ENCODE results near the gene CHST2. TPM values are rescaled to one million over a fixed set of nuclear protein-coding genes. Genes with fewer than 3 reads are reported as not detected.

The CHST2 gene
- total and polyA plus RNA-seq, 5 donors, result 1.5 to 3.3 (median 2.2) TPM

- Histone ChIP-seq H3K4me3 (ENCODE audit: low read length) (no peak overlapping the region), H3K27ac (ENCODE audit: low read length) (no peak overlapping the region), H3K9me3 (ENCODE audit: control insufficient read depth, low read length) (no peaks in the 10 kb centered on the region), H3K27me3 (ENCODE audit: control insufficient read depth, insufficient read depth) (no peaks in the 10 kb centered on the region), H3K4me1 (ENCODE audit: control insufficient read depth, insufficient read depth, low read length) (no peaks in the 10 kb centered on the region)
- DNase-seq (no peak), ATAC-seq (no peak)
- intact Hi-C loops (cut with DNase I), result no loop called here
- 77% methylated on average over 6 of the region's 6 CpGs for WGBS
These were observed 50.5 kb downstream of the CHST2 start for GRCh38 chr3:143170074-143170473.

GRCh38 chr3:143170676-143171075 is 51.1 kb downstream of the CHST2 start:
- ATAC-seq (no peak), DNase-seq (no peak)
- no peaks in the 10 kb centered on the region for H3K4me1 ChIP-seq (ENCODE audit: control insufficient read depth, insufficient read depth, low read length)
- H3K27ac ChIP-seq (ENCODE audit: low read length), result peak overlapping the region; percentile 43
- no peaks in the 10 kb centered on the region for H3K27me3 ChIP-seq (ENCODE audit: control insufficient read depth, insufficient read depth)
- no peaks in the 10 kb centered on the region for H3K9me3 ChIP-seq (ENCODE audit: control insufficient read depth, low read length)
- WGBS, result 0% methylated on average over 1 of the region's 1 CpG
- no peak overlapping the region for H3K4me3 ChIP-seq (ENCODE audit: low read length)
- intact Hi-C loops (cut with DNase I), result no loop called here

GRCh38 chr3:143171141-143171980 is 51.8 kb downstream of the CHST2 start:
- Histone ChIP-seq H3K27ac (ENCODE audit: low read length) (no peak overlapping the region), H3K4me3 (ENCODE audit: low read length) (no peak overlapping the region), H3K4me1 (ENCODE audit: control insufficient read depth, insufficient read depth, low read length) (no peaks in the 10 kb centered on the region), H3K27me3 (ENCODE audit: control insufficient read depth, insufficient read depth) (no peaks in the 10 kb centered on the region), H3K9me3 (ENCODE audit: control insufficient read depth, low read length) (no peaks in the 10 kb centered on the region)
- ATAC-seq (peak in 1 of 2 donors; percentile 57), DNase-seq (no peak)
- WGBS, result 37% methylated on average over 3 of the region's 3 CpGs
- intact Hi-C loops (cut with DNase I), result no loop called here

- no peak overlapping the region for H3K27ac ChIP-seq (ENCODE audit: low read length)
- ATAC-seq (no peak), DNase-seq (no peak)
- intact Hi-C loops (cut with DNase I), result no loop called here
- H3K4me1 ChIP-seq (ENCODE audit: control insufficient read depth, insufficient read depth, low read length), result no peaks in the 10 kb centered on the region
- no peaks in the 10 kb centered on the region for H3K9me3 ChIP-seq (ENCODE audit: control insufficient read depth, low read length)
- no peaks in the 10 kb centered on the region for H3K27me3 ChIP-seq (ENCODE audit: control insufficient read depth, insufficient read depth)
- H3K4me3 ChIP-seq (ENCODE audit: low read length), result no peak overlapping the region
- 71% methylated on average over 5 of the region's 5 CpGs for whole genome bisulfite sequencing
These were observed 52.7 kb downstream of the CHST2 start for GRCh38 chr3:143172062-143172794.

- H3K27ac ChIP-seq (ENCODE audit: low read length), result no peak overlapping the region
These were observed 53.2 kb downstream of the CHST2 start for GRCh38 chr3:143172795-143173145.

GRCh38 chr3:143173242-143173641 is 53.7 kb downstream of the CHST2 start:
- no peaks in the 10 kb centered on the region for H3K27me3 ChIP-seq (ENCODE audit: control insufficient read depth, insufficient read depth)
- no peak for DNase-seq
- no peaks in the 10 kb centered on the region for H3K9me3 ChIP-seq (ENCODE audit: control insufficient read depth, low read length)
- ATAC-seq, result no peak
- 61% methylated on average over 1 of the region's 1 CpG for WGBS
- intact Hi-C loops (cut with DNase I), result no loop called here
- no peak overlapping the region for H3K4me3 ChIP-seq (ENCODE audit: low read length)
- H3K27ac ChIP-seq (ENCODE audit: low read length), result no peak overlapping the region
- no peaks in the 10 kb centered on the region for H3K4me1 ChIP-seq (ENCODE audit: control insufficient read depth, insufficient read depth, low read length)

More at GRCh38 chr3:143172795-143173145, 53.2 kb downstream of the CHST2 start:
- intact Hi-C loops (cut with DNase I), result no loop called here
- ATAC-seq (no peak), DNase-seq (no peak)
- Histone ChIP-seq H3K4me3 (ENCODE audit: low read length) (no peak overlapping the region), H3K4me1 (ENCODE audit: control insufficient read depth, insufficient read depth, low read length) (no peaks in the 10 kb centered on the region), H3K9me3 (ENCODE audit: control insufficient read depth, low read length) (no peaks in the 10 kb centered on the region), H3K27me3 (ENCODE audit: control insufficient read depth, insufficient read depth) (no peaks in the 10 kb centered on the region)
- WGBS, result 76% methylated on average over 2 of the region's 2 CpGs

Other genes starting within 250 kb of the CHST2 start
- 100 to 1,000 TPM; 110 to 136 (median 124) TPM for gene PCOLCE2, start 230.7 kb upstream of the CHST2 start, total RNA-seq
- 172 TPM for gene PCOLCE2, start 230.7 kb upstream of the CHST2 start, polyA plus RNA-seq
- gene PAQR9, start 156.1 kb upstream of the CHST2 start, total RNA-seq, result 10 to 100 TPM in 2 of 4 donors, 1 to 10 TPM in 2; 8.2 to 12.5 (median 10.0) TPM
- 4.7 TPM for gene PAQR9, start 156.1 kb upstream of the CHST2 start, polyA plus RNA-seq
- gene U2SURP, start 118.2 kb upstream of the CHST2 start, total RNA-seq, result 10 to 100 TPM; 44.3 to 56.6 (median 51.0) TPM
- 22.8 TPM for gene U2SURP, start 118.2 kb upstream of the CHST2 start, polyA plus RNA-seq

Data from right cardiac atrium (tissue), 5 donors.